Measurements from ENCODE around the gene CCDC102A. TPM values are rescaled to one million over a fixed set of nuclear protein-coding genes. Genes with fewer than 3 reads are reported as not detected.

CCDC102A gene
- 10 to 100 TPM; 13.1 to 34.9 (median 18.9) TPM for total RNA-seq

- intact Hi-C loops (cut with DNase I), result no loop called here
- no peaks in the 10 kb centered on the region for H3K36me3 ChIP-seq
- peak; percentile 37 to 39 for DNase-seq
- peaks cover 29 to 43% of the 10 kb centered on the region in 2 donors for H3K4me1 ChIP-seq
- peak within 1 kb of the TSS; percentile 66 to 91 (median 82) for H3K4me3 ChIP-seq (replicated peaks in 1 of 3)
- H3K9me3 ChIP-seq, result no peaks in the 10 kb centered on the region
- no peaks in the 10 kb centered on the region for H3K27me3 ChIP-seq
- no peak for TF ChIP-seq CTCF (IDR thresholded peaks at IDR 0.05)
- TF ChIP-seq POLR2A (IDR thresholded peaks at IDR 0.05), result no peak
- WGBS, 2 donors, result 2% methylated on average over 7 to 44 of the region's 81 CpGs
- peak within 1 kb of the TSS; percentile 85 to 94 (median 86) for H3K27ac ChIP-seq
Observed at GRCh38 chr16:57536306-57537193, at the start of gene CCDC102A. CCDC102A (minus strand) TSS chr16:57536571; CDS start chr16:57529177, 7,394 bp downstream.

GRCh38 chr16:57585051-57585687 is 48.8 kb upstream of the CCDC102A start:
- 55 to 57% methylated on average over 3 of the region's 3 CpGs for WGBS, 2 donors
- no peak for DNase-seq
- no peaks in the 10 kb centered on the region for H3K9me3 ChIP-seq
- H3K27me3 ChIP-seq, result no peaks in the 10 kb centered on the region
- TF ChIP-seq POLR2A (IDR thresholded peaks at IDR 0.05) (no peak), CTCF (IDR thresholded peaks at IDR 0.05) (no peak)
- H3K4me3 ChIP-seq (replicated peaks in 1 of 3), result no peak overlapping the region
- no peak overlapping the region for H3K27ac ChIP-seq
- H3K4me1 ChIP-seq, result peaks cover 0 to 5% of the 10 kb centered on the region in 2 donors
- no peaks in the 10 kb centered on the region for H3K36me3 ChIP-seq
- intact Hi-C loops (cut with DNase I), result loop anchor here (10.0 kb wide), 1 partner anchor 430 kb away; no protein-coding TSS in a partner anchor

DNA sequence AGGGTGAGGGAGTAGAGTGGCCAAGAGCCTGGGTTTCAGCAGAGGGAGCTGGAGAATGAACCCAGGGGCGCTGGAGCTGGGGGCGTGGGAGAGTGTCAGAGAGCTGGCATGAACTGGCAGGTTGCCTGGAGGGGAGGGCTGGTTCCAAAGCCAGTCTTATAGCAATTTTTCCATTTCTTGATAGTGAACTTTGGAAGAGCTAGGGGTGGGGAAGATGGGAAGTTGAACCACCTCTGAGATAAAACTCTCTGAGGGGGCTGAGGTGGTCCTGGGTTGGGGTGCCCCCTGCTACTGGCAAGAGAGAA is 42.9 kb upstream of the CCDC102A start:
- Histone ChIP-seq H3K4me1 (peaks cover 0 to 5% of the 10 kb centered on the region in 2 donors), H3K36me3 (no peaks in the 10 kb centered on the region), H3K4me3 (replicated peaks in 1 of 3) (no peak overlapping the region), H3K27ac (no peak overlapping the region), H3K9me3 (no peaks in the 10 kb centered on the region), H3K27me3 (no peaks in the 10 kb centered on the region)
- TF ChIP-seq CTCF (IDR thresholded peaks at IDR 0.05) (no peak), POLR2A (IDR thresholded peaks at IDR 0.05) (no peak)
- WGBS, 2 donors, result 42 to 62% methylated on average over 2 of the region's 2 CpGs
- DNase-seq, result no peak
- intact Hi-C loops (cut with DNase I), result loop anchor here (10.0 kb wide), 2 partner anchors 145 to 285 kb away; no protein-coding TSS in a partner anchor

DNA sequence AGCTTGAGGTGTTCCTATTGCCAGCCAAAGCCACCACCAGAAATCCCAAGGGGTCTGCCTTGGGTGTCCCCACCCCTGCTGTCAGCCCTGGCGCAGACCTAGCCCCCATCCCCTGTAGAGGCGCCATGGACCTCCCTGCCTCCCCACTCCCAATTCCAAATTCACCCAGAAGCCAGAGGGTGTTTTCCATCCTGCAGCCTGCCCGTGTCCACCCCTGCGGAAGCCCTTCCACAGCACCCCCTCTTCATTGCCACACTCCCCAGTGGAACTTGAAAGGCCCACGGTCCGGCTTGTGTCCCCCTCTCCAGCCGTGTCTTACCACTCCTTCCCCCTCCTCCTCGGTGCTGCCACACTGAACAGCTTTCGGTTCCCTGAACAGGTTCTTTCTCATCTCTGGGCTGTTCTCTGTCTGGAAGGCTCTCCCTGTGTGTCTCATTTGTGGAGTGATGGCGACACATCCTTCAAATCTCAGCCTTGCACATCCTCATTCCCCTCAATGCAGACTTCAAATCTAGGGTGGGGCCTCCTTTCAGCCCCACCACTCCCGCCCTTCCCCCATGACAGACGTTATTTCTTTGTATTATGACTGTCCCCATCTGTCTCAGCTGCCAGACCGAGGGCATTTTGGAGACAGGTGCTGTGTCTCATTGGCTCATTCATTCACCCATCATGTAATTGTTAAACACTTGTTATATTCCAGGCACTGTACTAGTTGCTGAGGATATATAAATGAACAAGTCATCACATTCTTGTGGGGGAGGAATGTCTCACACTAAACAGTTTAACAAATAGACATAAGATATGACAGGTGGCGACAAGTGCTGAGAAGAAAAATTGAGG is 42.4 kb upstream of the CCDC102A start:
- intact Hi-C loops (cut with DNase I), result loop anchor here (10.0 kb wide), 2 partner anchors 146 to 286 kb away; no protein-coding TSS in a partner anchor
- Histone ChIP-seq H3K36me3 (no peaks in the 10 kb centered on the region), H3K4me1 (peaks cover 0 to 5% of the 10 kb centered on the region in 2 donors), H3K27me3 (no peaks in the 10 kb centered on the region), H3K27ac (no peak overlapping the region), H3K9me3 (no peaks in the 10 kb centered on the region), H3K4me3 (replicated peaks in 1 of 3) (no peak overlapping the region)
- WGBS, 2 donors, result 78 to 80% methylated on average over 14 of the region's 14 CpGs
- TF ChIP-seq CTCF (IDR thresholded peaks at IDR 0.05) (no peak), POLR2A (IDR thresholded peaks at IDR 0.05) (no peak)
- DNase-seq, result no peak

Measured in thyroid gland (tissue), 4 donors.